ENCODE results near the gene UMAD1.

The UMAD1 gene

DNA sequence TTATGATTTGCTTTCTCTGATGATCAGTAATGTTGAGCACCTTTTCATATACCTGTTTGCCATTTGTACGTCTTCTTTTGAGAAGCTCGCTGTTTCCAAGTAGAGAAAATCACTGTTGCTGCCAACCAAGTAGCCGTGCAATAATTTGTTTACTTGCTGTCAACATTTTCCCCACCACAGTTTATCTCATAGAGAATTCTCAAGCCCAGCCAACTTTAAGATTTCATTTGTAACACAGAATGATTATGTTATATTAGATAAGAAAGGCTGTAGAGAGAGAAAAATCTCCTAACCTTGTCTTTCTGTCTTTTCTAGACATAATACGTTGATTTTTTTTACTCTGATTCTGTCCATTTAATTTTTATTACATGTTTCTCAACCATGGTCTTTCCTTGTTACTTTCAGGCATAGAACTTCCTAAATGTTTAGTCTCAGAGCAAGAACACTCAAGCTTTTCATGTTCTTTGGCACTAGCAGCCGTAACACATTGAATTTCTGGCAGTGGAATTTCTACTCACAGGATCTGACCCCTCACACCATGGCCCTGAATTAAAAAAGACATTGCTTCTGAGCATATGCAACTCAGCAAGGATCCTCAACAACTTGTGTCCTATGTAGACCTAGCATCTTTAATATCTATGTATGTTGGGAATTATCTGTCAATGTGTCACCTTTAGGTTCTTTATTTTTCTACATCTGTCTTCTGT, 54.7 kb downstream of the UMAD1 start:
- DNase-seq = no peak

DNA sequence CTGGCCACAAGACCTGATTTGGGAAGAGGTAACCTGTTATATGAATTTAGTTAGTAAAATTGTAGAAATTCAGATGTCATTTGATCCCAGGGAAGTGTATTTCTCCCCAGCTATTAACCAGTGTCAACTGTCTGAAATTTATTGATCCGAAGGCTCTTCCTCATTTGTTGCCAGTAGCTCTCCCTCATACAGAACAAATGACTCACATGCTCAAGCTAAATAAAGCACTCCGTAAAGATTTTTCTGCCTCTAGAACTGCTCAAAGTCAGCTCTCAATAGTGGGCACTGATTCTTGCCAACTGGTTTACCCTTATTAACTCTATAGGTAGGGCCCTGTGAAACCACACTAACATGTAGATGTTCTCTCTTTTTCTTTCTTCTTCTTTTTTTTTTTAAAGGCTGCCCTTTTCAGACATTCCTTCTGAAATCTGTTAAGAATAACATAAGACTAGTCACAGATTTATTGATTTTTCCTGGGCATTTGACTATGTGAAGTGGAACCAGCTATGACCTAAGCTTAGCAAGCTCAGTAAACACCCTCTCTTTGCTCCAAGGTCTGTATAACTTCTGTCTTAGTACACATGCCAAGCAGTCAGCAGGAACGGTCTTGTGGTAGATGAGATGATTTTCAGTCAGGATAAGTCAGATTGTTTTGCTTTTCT, 56.0 kb downstream of the UMAD1 start:
- DNase-seq = no peak

GRCh38 chr7:7698930-7699329, 58.4 kb downstream of the UMAD1 start:
- DNase-seq = no peak

- no peak for DNase-seq
These were observed 58.8 kb downstream of the UMAD1 start for GRCh38 chr7:7699380-7699779.

- no peak for DNase-seq
These were observed 59.4 kb downstream of the UMAD1 start for GRCh38 chr7:7699970-7700369.

DNA sequence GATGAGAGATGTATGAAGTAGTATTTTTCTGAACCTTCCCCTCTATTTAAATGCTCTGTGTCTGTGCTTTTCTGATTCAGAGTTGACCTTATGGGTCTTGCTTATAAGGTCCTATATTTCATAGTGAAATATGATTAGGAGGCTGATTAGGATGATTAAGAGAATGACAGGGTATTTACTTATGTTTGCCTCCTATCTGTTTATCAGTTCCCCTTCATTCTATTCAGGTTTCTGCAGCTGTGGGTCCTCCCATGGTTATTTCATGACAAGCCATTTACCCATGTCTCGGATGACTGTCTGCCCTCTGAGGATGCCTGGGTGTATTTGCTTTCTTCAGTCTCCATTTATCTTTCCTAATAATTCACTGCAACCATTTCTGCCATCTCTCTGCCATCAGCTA, 61.0 kb downstream of the UMAD1 start:
- no peak for DNase-seq

DNA sequence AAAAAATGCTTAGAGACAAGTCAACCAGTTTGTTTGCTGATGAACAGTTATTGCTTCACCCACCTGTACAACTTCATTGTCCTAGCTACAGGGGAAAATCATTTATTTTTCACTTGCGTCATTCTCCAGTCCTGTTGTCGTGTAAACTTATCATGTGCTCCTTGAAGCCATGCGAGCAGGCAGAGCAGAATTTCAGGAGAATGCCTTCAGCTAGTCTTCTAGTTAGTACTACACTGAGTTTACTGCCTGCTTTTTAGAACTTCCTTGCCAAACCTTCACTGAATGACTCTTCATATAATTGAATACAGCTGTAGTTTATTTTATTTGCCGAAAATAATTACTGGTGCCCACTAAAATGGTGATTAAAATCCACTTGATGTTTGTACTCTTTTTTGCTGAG, 62.3 kb downstream of the UMAD1 start:
- DNase-seq = no peak

DNA sequence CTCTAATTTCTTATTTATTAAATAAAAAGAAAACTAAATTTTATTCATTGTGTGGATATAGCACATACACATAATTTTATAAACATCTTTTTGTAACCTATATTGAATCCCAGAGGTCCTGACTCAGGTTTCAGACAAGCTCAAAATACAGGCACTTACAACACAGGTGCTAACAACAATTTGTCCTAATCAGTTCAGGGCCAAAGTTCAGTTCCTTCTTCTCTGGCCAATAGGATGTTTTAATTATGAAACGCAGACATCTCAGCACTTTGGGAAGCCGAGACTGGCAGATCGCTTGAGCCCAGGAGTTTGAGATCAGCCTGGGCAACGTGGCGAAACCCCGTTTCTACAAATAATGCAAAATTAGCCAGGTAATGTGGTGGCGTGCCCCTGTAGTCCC, 62.9 kb downstream of the UMAD1 start:
- no peak for DNase-seq

- no peak for DNase-seq
These were observed 64.3 kb downstream of the UMAD1 start for GRCh38 chr7:7704867-7705266.

DNA sequence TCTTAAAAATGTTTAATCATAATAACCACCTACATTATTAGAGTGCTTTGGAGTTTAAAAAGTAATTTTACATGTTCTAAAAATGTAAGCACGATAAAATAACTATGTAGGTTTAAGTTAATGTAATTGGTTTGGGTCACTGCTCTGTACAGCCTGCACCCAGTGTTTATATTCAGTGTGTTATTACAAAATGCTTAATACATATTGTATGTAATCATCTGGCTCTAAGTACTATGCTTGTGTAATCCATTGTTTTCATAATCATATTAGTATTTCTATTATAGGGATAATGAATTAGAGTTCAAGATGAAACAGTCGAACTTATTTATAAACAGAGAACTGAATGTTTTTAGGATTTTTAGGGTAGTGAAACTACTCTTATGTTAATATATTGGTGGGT, 64.8 kb downstream of the UMAD1 start:
- DNase-seq = no peak

GRCh38 chr7:7706101-7706511, 65.6 kb downstream of the UMAD1 start:
- no peak for DNase-seq

GRCh38 chr7:7706556-7707172, 66.1 kb downstream of the UMAD1 start:
- DNase-seq = no peak

DNA sequence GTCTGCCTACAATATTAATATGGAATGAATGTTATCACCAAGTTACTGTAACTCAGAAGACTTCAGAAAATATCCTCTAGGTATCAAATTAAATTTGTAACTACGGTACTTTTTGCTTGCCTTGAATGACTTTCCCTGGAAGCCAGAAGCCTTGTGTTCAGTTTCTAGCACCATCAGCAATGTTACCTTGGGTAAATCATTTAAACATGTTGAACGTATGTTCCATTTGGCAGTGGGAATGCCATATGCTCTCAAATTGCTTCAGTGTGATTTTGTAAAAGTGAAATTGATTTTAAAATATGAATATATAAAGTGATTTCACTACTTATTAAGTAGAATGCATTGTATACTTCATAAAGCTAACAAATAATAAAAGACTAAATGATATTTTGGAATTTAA, 66.7 kb downstream of the UMAD1 start:
- DNase-seq = no peak

DNA sequence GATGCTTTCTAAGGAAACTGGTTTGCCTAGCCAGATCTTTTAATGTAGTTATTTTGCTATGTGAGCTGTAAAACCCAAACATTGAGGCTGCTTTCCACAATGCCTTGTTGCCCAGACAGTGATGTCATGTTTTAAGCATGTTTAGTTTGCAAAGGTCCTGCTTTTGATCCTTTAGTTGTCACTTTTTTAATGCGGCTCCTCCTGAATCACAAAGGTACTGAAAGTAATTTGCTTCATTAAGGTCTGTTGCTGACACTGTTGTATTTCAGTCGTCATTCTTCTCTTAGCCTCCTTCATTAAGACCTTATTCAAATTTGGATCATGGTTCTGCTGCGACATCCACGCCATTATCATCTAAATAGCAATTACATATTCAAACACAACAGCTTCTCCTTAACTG, 67.3 kb downstream of the UMAD1 start:
- no peak for DNase-seq

DNA sequence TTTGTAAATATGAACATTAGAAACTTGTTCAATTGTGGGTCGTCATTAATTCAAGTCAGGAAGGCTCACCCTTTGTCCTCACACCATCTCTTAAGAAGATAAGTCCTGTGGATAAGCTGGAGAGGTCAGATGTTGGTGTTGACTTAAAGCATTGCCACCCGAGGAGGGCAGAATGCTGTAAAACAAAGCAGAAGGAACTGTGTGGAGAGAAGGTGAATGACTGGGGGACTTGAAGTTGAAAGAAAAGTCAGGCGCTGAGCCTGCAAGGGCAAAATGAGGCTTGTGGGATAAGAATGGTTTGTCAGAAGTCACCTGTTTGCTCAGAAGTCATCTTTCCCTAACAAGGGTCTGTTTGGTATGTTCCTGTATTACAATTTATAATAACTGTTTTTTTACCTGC, 68.7 kb downstream of the UMAD1 start:
- DNase-seq = no peak

DNA sequence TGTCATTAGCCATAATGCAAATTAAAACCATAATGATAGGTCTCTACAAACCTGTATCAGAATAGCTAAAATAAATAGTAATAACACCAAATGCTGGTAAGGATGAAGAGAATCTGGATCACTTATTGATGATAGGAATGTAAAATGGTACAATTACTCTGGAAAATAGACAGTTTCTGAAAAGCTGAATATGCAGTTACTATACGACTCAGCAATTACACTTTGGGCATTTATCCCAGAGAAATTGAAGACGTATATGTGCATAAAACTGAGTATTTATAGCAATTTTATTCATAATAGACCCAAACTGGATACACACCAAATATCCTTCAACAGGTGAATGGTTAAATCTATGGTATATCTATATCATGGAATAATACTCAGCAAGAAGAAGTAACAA, 69.9 kb downstream of the UMAD1 start:
- no peak for DNase-seq

- DNase-seq = no peak
These were observed 73.2 kb downstream of the UMAD1 start for GRCh38 chr7:7713730-7714129.

GRCh38 chr7:7718492-7718891, 77.9 kb downstream of the UMAD1 start, which contains the start of gene RPA3:
RPA3 (minus strand) TSS chr7:7718607; CDS start chr7:7640418, 78,189 bp downstream.
- no peak for DNase-seq

DNA sequence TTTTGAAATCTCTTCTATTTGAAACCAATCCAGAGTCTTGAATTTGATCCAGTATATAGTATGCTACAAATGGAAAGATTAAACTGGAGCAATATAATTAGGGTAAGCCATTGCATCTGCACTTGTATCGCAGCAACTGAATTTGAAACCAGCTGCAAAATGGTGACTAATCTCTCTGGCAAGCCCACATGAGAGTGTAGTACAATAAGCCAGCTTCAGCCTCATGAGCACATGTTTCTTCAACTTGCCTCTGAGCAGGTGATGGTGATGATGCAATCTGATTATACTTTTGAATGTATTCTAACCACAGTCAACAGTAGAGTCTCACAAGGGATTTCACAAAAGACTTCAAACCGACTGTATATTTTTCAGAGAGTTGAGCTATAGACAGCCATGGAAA, 78.7 kb downstream of the UMAD1 start:
- DNase-seq = no peak

DNA sequence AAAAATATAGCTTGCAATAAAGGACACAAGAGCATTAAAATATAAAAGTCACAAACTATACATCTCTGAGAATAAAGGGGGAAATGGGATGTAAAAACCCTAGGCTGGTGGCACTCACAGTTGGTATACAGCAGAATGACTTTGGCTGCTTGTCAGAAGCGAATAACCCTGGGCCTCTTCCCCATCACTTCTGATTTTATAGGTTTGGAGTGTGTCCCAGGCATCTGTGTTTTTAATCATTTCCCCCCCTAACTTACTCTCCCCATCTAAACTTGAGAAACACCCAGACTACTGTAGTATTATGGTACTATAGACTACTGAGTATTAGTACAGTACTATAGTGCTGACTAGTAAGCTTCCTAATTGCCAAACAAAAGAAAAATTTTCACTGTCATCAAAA, 79.6 kb downstream of the UMAD1 start:
- no peak for DNase-seq

- DNase-seq = no peak
These were observed 80.4 kb downstream of the UMAD1 start for GRCh38 chr7:7720750-7721621.

DNA sequence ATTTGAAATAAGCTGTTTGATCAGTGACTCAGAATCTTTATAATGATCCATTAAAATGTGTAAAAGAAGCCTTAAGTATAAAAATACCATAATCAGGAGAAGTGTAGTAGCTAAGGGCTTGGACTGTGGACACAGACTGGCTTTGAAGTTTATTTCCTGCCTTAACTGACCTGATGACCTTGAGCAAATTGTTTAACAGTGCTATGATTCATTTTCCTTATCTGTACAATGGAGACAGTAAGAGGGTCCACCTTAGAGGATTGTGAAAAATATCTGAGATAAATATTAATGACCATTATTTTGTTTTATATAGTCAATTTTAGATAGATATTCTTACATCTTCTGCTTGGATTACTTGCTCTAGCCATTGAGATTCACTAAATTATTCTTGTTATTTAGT, 91.2 kb downstream of the UMAD1 start:
- no peak for DNase-seq

GRCh38 chr7:7732621-7733281, 92.2 kb downstream of the UMAD1 start:
- DNase-seq = no peak
